ENCODE data around the gene NDUFV1. TPM values are rescaled to one million over a fixed set of nuclear protein-coding genes. Genes with fewer than 3 reads are reported as not detected.

NDUFV1 gene
- total RNA-seq, 1 donor from 2014 or later, result 180 TPM

DNA sequence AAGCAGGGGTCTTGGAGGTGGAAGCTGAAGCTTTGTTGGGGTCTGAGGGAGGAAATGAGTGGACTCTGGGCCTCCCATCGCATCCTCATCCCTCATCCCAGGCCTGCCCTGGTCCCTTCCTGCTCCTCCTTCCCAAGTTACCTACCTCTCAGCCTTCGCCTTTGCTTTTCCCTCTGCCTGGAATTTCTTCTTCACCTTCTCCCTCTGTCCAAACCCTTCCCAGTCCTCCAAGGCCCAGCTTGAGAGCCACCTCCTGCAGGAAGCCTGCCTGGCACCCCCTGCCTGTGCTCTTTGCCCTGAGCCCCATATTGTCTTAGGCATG, 25.1 kb downstream of the NDUFV1 start:
- DNase-seq (ENCODE audit: low spot score in 2 of 2, unreplicated experiment in 2 of 2), result no peak
- Mint-ChIP-seq H3K27ac (no peak overlapping the region), H3K4me3 (peak overlapping the region; percentile 59), H3K4me1 (peaks cover 8% of the 10 kb centered on the region), H3K27me3 (ENCODE audit: low read depth) (no peaks in the 10 kb centered on the region), H3K9me3 (no peaks in the 10 kb centered on the region), H3K36me3 (peaks cover 5% of the 10 kb centered on the region)
- TF ChIP-seq CTCF (IDR thresholded peaks at IDR 0.05; ENCODE audit: unreplicated experiment), result no peak

GRCh38 chr11:67632175-67632981, 25.6 kb downstream of the NDUFV1 start:
- Mint-ChIP-seq H3K4me3 (peak overlapping the region; percentile 59), H3K27ac (no peak overlapping the region), H3K36me3 (peaks cover under 1% of the 10 kb centered on the region), H3K27me3 (ENCODE audit: low read depth) (no peaks in the 10 kb centered on the region), H3K9me3 (no peaks in the 10 kb centered on the region), H3K4me1 (peaks cover 8% of the 10 kb centered on the region)
- DNase-seq (ENCODE audit: low spot score in 2 of 2, unreplicated experiment in 2 of 2), result no peak
- TF ChIP-seq CTCF (IDR thresholded peaks at IDR 0.05; ENCODE audit: unreplicated experiment), result no peak

DNA sequence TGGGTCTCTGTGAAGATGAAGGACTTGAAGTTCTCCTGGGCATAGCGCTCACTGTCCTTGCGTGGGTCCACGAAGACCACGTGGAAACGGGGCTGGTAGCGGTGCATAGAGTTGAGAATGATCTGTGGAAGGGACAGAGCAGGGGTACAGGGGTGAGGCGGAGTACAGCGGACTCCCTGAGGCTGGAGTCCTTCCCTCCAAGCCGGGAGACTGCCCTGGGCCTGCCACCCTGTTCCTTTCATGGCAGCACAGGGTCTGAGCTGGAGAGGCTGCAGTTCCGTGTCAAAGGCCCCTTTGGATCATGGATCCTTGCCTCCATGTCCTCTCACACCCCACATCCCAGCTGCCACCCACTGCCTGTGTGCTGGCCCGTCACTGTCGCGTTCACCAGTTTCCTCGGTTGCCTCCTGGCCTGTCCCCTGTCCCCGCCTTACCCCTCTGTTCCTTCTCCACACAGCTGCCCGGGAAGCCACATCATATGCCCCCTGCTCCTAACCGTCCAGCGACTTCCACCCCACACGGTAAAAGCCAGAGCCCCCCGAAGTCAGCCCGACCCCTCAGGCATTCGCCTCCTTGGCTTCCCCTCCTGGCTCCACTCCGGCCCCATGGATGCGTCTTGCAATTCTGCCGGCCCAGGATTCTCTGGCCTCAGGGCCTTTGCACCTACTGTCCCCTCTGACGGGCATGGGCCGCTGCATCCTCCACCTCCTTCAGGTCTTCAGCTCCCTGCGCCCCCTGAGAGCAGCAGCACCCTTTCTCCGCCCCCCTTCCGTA, 26.4 kb downstream of the NDUFV1 start:
- no peaks in the 10 kb centered on the region for H3K9me3 Mint-ChIP-seq
- no peak for DNase-seq (ENCODE audit: low spot score in 2 of 2, unreplicated experiment in 2 of 2)
- H3K36me3 Mint-ChIP-seq, result no peaks in the 10 kb centered on the region
- peaks cover under 1% of the 10 kb centered on the region for H3K27me3 Mint-ChIP-seq (ENCODE audit: low read depth)
- no peak for TF ChIP-seq CTCF (IDR thresholded peaks at IDR 0.05; ENCODE audit: unreplicated experiment)
- peaks cover 8% of the 10 kb centered on the region for H3K4me1 Mint-ChIP-seq
- H3K4me3 Mint-ChIP-seq, result no peak overlapping the region
- H3K27ac Mint-ChIP-seq, result no peak overlapping the region

DNA sequence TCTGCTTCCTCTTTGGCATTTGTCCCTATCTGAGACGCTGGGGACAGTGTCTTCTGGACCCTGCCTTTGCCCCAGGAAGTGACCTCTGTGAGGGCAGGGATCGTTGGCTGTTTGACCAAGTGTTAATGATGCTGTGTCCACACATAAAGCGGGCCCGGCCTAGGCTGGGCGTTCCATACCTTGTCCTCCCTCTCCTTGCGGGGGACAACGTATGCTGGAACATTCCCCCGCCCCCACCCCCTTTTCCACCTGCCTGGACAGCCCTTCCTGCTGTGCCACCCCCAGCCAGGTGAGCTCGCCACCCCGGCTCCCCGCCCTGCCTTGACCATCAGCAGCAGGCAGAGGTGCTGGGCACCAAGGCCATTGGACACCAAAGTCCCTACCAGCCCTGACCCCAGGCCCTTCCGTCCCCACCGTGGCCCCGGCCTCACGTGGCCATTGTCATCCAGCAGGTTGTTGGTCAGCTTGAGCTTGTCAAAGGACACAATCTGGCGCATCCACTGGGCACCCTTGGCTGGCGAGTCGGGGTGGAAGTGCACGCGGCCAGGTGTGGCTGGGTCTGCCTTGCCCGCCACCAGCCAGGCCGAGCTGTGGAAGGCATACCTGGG, 27.1 kb downstream of the NDUFV1 start:
- Mint-ChIP-seq H3K27me3 (ENCODE audit: low read depth) (peaks cover 4% of the 10 kb centered on the region), H3K36me3 (no peaks in the 10 kb centered on the region), H3K9me3 (no peaks in the 10 kb centered on the region), H3K27ac (no peak overlapping the region), H3K4me3 (no peak overlapping the region), H3K4me1 (peaks cover 8% of the 10 kb centered on the region)
- TF ChIP-seq CTCF (IDR thresholded peaks at IDR 0.05; ENCODE audit: unreplicated experiment), result no peak
- peak in 1 of 2 experiments; percentile 36 for DNase-seq (ENCODE audit: low spot score in 2 of 2, unreplicated experiment in 2 of 2)

DNA sequence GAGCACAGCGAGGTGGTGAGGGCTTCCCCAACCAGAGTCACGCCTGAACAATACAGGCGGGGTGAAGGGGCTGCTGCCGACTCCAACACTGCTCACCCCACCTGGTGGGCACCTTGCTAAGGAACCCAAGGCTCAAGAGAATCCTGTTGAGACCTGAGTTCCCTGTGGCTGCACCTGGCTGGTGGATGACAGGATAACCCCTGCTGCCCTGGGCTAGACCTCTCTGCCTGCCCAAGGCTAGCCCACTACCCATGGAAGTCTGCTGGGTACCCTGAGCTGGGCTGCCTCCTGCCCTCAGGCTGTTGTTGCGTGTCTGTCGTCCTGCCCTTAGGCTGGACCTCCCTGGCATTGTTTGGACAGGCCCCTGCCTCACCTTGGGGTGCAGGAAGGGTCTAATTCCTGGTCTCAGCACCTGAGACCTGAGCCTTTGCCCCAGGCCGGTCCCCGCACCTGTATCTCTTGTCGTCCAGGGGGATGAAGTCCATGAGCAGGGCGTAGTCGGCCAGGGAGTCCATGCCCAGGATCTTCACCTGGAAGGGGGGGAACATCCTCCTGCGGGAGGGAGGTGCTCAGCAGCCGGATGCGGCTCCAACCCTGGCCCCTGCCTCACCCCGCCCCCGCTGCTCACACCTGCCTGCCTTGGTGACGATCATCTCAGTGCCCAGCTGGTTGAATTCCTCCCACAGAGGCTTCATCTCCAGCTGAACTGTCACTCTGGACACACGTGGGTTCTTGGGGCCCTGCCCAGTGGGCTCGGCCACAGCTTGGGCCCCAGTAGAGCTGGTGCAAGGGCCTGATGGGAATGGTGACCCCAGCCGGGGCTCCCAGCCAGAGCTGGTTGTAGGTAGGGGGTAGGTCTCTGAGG, 27.9 kb downstream of the NDUFV1 start:
- TF ChIP-seq CTCF (IDR thresholded peaks at IDR 0.05; ENCODE audit: unreplicated experiment), result no peak
- no peak overlapping the region for H3K27ac Mint-ChIP-seq
- H3K4me1 Mint-ChIP-seq, result peaks cover 8% of the 10 kb centered on the region
- peaks cover 5% of the 10 kb centered on the region for H3K27me3 Mint-ChIP-seq (ENCODE audit: low read depth)
- no peak for DNase-seq (ENCODE audit: low spot score in 2 of 2, unreplicated experiment in 2 of 2)
- H3K36me3 Mint-ChIP-seq, result no peaks in the 10 kb centered on the region
- H3K9me3 Mint-ChIP-seq, result no peaks in the 10 kb centered on the region
- no peak overlapping the region for H3K4me3 Mint-ChIP-seq
